ENCODE data around the gene HOXB5.

DNA sequence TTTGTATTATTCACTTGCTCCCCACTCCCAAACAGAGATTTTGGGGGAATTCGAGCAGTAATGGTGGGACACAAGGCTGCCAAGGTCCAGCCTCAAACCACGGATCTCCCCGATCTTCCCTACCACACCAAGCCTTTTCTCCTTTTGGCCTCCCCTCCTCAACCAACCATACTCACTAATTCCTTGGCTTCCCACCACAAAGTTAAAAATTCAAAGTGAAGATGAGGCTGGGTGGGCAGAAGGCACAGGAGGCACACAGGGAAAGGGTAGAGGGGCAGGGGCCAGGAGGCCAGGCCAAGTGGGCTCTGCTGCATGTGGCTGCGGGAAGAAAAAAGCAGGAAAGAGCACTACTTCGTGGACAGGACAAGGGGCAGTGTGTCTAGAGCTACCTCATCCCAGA lies 30.6 kb downstream of the HOXB5 start:
- TF ChIP-seq, protein P1, sequence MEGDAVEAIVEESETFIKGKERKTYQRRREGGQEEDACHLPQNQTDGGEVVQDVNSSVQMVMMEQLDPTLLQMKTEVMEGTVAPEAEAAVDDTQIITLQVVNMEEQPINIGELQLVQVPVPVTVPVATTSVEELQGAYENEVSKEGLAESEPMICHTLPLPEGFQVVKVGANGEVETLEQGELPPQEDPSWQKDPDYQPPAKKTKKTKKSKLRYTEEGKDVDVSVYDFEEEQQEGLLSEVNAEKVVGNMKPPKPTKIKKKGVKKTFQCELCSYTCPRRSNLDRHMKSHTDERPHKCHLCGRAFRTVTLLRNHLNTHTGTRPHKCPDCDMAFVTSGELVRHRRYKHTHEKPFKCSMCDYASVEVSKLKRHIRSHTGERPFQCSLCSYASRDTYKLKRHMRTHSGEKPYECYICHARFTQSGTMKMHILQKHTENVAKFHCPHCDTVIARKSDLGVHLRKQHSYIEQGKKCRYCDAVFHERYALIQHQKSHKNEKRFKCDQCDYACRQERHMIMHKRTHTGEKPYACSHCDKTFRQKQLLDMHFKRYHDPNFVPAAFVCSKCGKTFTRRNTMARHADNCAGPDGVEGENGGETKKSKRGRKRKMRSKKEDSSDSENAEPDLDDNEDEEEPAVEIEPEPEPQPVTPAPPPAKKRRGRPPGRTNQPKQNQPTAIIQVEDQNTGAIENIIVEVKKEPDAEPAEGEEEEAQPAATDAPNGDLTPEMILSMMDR (IDR thresholded peaks at IDR 0.05) = no peak
- TF ChIP-seq POLR2AphosphoS5 (IDR thresholded peaks at IDR 0.05) = no peak
- TF ChIP-seq POLR2A (IDR thresholded peaks at IDR 0.05) = no peak
- TF ChIP-seq EP300 (IDR thresholded peaks at IDR 0.05) = no peak

All from upper lobe of left lung (tissue), 4 donors.